ENCODE results near the gene C1QTNF6.

Gene C1QTNF6

GRCh38 chr22:37156686-37157435 lies 31.2 kb downstream of the C1QTNF6 start:
- no peak for TF ChIP-seq CTCF (IDR thresholded peaks at IDR 0.05; ENCODE audit: borderline replicate concordance, insufficient read depth, low read depth, low read length)

GRCh38 chr22:37155971-37156370 lies 32.1 kb downstream of the C1QTNF6 start:
- TF ChIP-seq CTCF (IDR thresholded peaks at IDR 0.05; ENCODE audit: borderline replicate concordance, insufficient read depth, low read depth, low read length): no peak
- H3K4me3 ChIP-seq (ENCODE audit: low read depth, low read length): no peak overlapping the region

More at GRCh38 chr22:37156686-37157435, 31.2 kb downstream of the C1QTNF6 start:
- H3K4me3 ChIP-seq (ENCODE audit: low read depth, low read length): no peak overlapping the region

- no peak for TF ChIP-seq CTCF (IDR thresholded peaks at IDR 0.05; ENCODE audit: borderline replicate concordance, insufficient read depth, low read depth, low read length)
Observed at GRCh38 chr22:37154925-37155712, 32.9 kb downstream of the C1QTNF6 start.

GRCh38 chr22:37153901-37154300 lies 34.1 kb downstream of the C1QTNF6 start:
- TF ChIP-seq CTCF (IDR thresholded peaks at IDR 0.05; ENCODE audit: borderline replicate concordance, insufficient read depth, low read depth, low read length): no peak
- H3K4me3 ChIP-seq (ENCODE audit: low read depth, low read length): no peak overlapping the region

More at GRCh38 chr22:37154925-37155712, 32.9 kb downstream of the C1QTNF6 start:
- no peak overlapping the region for H3K4me3 ChIP-seq (ENCODE audit: low read depth, low read length)

- H3K4me3 ChIP-seq (ENCODE audit: low read depth, low read length): no peak overlapping the region
- TF ChIP-seq CTCF (IDR thresholded peaks at IDR 0.05; ENCODE audit: borderline replicate concordance, insufficient read depth, low read depth, low read length): no peak
Observed at GRCh38 chr22:37151401-37151800, 36.6 kb downstream of the C1QTNF6 start.

GRCh38 chr22:37150701-37151100 lies 37.3 kb downstream of the C1QTNF6 start:
- H3K4me3 ChIP-seq (ENCODE audit: low read depth, low read length): no peak overlapping the region
- TF ChIP-seq CTCF (IDR thresholded peaks at IDR 0.05; ENCODE audit: borderline replicate concordance, insufficient read depth, low read depth, low read length): no peak
